Panc1 (cell line): ENCODE measurements around the gene PXT1. TPM values are rescaled to one million over a fixed set of nuclear protein-coding genes. Genes with fewer than 3 reads are reported as not detected.

Source experiments
- ATAC-seq: fragments of 200-7000 bp; cut with Tn5 transposase; 2 replicates; pipeline ENCODE4 v1.9.1; 2020; ENCODE audit warnings: mild to moderate bottlenecking, moderate library complexity
- BruUV-seq: library from RNA; stranded (reverse); fragments of 400-500 nt; replicated peaks from 2 replicates; lab custom pipeline; 2021; lab: Mats Ljungman, UMichigan
- CTCF ChIA-PET: fragments of 300-600 bp; sonication (Branson Sonifier 250); formaldehyde crosslinking; loops from one replicate; lab custom pipeline; 2022; ENCODE audit warnings: antibody characterized with exemption; lab: Charles Lee
- POLR2A ChIA-PET: fragments of 300-600 bp; sonication (Branson Sonifier 250); formaldehyde crosslinking; loops from one replicate; lab custom pipeline; 2022; ENCODE audit warnings: antibody characterized with exemption; lab: Charles Lee
- DNase-seq: peaks from one replicate; pipeline ENCODE4 v3.0.0-alpha.2; 2010; ENCODE audit warnings: low read depth, low spot score
- H3K27ac ChIP-seq: 2 replicates; pipeline ENCODE4 v1.5.1; 2011; ENCODE audit warnings: mild to moderate bottlenecking, low read length, inconsistent platforms
- H3K27me3 ChIP-seq: fragments of 200-500 bp; sonication (Bioruptor generic); 2 replicates; pipeline ENCODE4 v1.6.0; 2014; ENCODE audit warnings: low read length, inconsistent platforms; ENCODE audit not compliant: control insufficient read depth, insufficient read depth
- H3K36me3 ChIP-seq: fragments of 200-500 bp; sonication (Bioruptor generic); 2 replicates; pipeline ENCODE4 v1.5.1; 2014; ENCODE audit warnings: inconsistent platforms, mild to moderate bottlenecking, low read length, moderate library complexity; ENCODE audit not compliant: control insufficient read depth, insufficient read depth
- H3K4me1 ChIP-seq: 2 replicates; pipeline ENCODE4 v1.5.1; 2011; ENCODE audit warnings: inconsistent platforms, mild to moderate bottlenecking, low read length, moderate library complexity; ENCODE audit not compliant: control insufficient read depth, insufficient read depth
- H3K4me3 ChIP-seq, 2 experiments: 2 replicates each; pipeline ENCODE4 v1.5.1; 2011 to 2012; ENCODE audit warnings: low read depth in 2 of 2, low read length in 2 of 2, mild to moderate bottlenecking in 2 of 2, inconsistent platforms in 1 of 2, moderate library complexity in 1 of 2
- H3K9me3 ChIP-seq: fragments of 200-500 bp; sonication (Bioruptor generic); 2 replicates; pipeline ENCODE4 v1.5.1; 2014; ENCODE audit warnings: low read depth, mild to moderate bottlenecking, inconsistent platforms, low read length, moderate library complexity; ENCODE audit not compliant: control insufficient read depth, insufficient read depth
- CTCF ChIP-seq: fragments of 450-650 bp; IDR thresholded peaks from 2 replicates; pipeline ENCODE4 v1.5.1; 2017; ENCODE audit warnings: mild to moderate bottlenecking
- POLR2AphosphoS5 ChIP-seq: IDR thresholded peaks from 2 replicates; pipeline ENCODE4 v1.6.1; 2012; ENCODE audit warnings: mild to moderate bottlenecking, low read depth, low read length, moderate library complexity
- REST ChIP-seq, 2 experiments: IDR thresholded peaks; 2 replicates each; pipeline ENCODE4 v1.6.1; 2011 to 2012; ENCODE audit warnings: low read depth in 2 of 2, control low read depth in 1 of 2, low read length in 1 of 2, mild to moderate bottlenecking in 1 of 2, moderate library complexity in 1 of 2; ENCODE audit not compliant: insufficient read depth in 1 of 2
- SIN3A ChIP-seq: IDR thresholded peaks from 2 replicates; pipeline ENCODE4 v1.6.1; 2012; ENCODE audit warnings: low read depth, mild to moderate bottlenecking, low read length, moderate library complexity, borderline replicate concordance; ENCODE audit not compliant: insufficient read depth
- TCF7L2 ChIP-seq: IDR thresholded peaks from 2 replicates; pipeline ENCODE4 v1.6.1; 2011; ENCODE audit warnings: mild to moderate bottlenecking, low read depth, low read length, inconsistent platforms
- in situ Hi-C: cut with HindIII; loops from 2 replicates; pipeline ENCODE4 v1.10.0; 2016; ENCODE audit warnings: low sequenced_read_pairs, low pct_unique_long_range_greater_than_20kb
- intact Hi-C: fragments of 100-400 bp; cut with micrococcal nuclease; formaldehyde crosslinking; loops from one replicate; pipeline ENCODE4 v1.10.0; 2022; ENCODE audit not compliant: unreplicated experiment
- total RNA-seq: library from RNA; stranded (reverse); gene quantifications from one replicate; pipeline ENCODE4 v1.2.1, GENCODE V29; 2021; ENCODE audit not compliant: unreplicated experiment

Gene PXT1
- total RNA-seq, 1 experiment from 2014 or later = not detected

- no peak overlapping the region for H3K27ac ChIP-seq
- TF ChIP-seq POLR2AphosphoS5 (no peak), TCF7L2 (no peak), CTCF (no peak), REST (IDR thresholded peaks at IDR 0.05; ENCODE audit: insufficient read depth in 1 of 2, low read depth in 2 of 2, low read length in 1 of 2) (no peak), SIN3A (no peak)
- ChIA-PET CTCF (no interaction called here), POLR2A (no interaction called here)
- no TSS peak for BruUV-seq
- intact Hi-C loops (no loop called here), in situ Hi-C loops (no loop called here)
- H3K4me1 ChIP-seq = no peaks in the 10 kb centered on the region
- H3K27me3 ChIP-seq = no peaks in the 10 kb centered on the region
- no peaks in the 10 kb centered on the region for H3K36me3 ChIP-seq
- DNase-seq (no peak), ATAC-seq (no peak)
- no peak overlapping the region for H3K4me3 ChIP-seq
- no peaks in the 10 kb centered on the region for H3K9me3 ChIP-seq
Measured at GRCh38 chr6:36404164-36404563, 38.5 kb downstream of the PXT1 start.

GRCh38 chr6:36402481-36402880 is 40.2 kb downstream of the PXT1 start:
- no peaks in the 10 kb centered on the region for H3K27me3 ChIP-seq
- in situ Hi-C loops = no loop called here
- no peak for TF ChIP-seq TCF7L2
- no peak for TF ChIP-seq POLR2AphosphoS5
- no peak for TF ChIP-seq CTCF
- no peak for TF ChIP-seq REST (IDR thresholded peaks at IDR 0.05; ENCODE audit: insufficient read depth in 1 of 2, low read depth in 2 of 2, low read length in 1 of 2)
- no peak for TF ChIP-seq SIN3A
- no TSS peak for BruUV-seq
- ATAC-seq (no peak), DNase-seq (no peak)
- H3K36me3 ChIP-seq = no peaks in the 10 kb centered on the region
- H3K27ac ChIP-seq = no peak overlapping the region
- no peaks in the 10 kb centered on the region for H3K9me3 ChIP-seq
- ChIA-PET CTCF (no interaction called here), POLR2A (no interaction called here)
- H3K4me3 ChIP-seq = no peak overlapping the region
- H3K4me1 ChIP-seq = no peaks in the 10 kb centered on the region
- intact Hi-C loops = no loop called here
